Coronary artery (tissue), 2 donors: ENCODE results near the gene RAMAC.

Experiments
- DNase-seq: peaks from one replicate; pipeline ENCODE4 v3.0.0-alpha.2; 2017; ENCODE audit warnings: low spot score
- H3K27ac ChIP-seq, 2 donors: fragments of 200-600 bp; sonication (generic); one replicate each; pipeline ENCODE4 v1.5.1; 2016 to 2019
- H3K4me3 ChIP-seq: fragments of 200-600 bp; sonication (generic); 2 replicates; pipeline ENCODE4 v1.5.1; 2016; ENCODE audit warnings: mild to moderate bottlenecking, moderate library complexity
- CTCF ChIP-seq: fragments of 200-600 bp; sonication (generic); IDR thresholded peaks from one replicate; pipeline ENCODE4 v1.5.1; 2019; ENCODE audit warnings: antibody characterized with exemption

Gene RAMAC

DNA sequence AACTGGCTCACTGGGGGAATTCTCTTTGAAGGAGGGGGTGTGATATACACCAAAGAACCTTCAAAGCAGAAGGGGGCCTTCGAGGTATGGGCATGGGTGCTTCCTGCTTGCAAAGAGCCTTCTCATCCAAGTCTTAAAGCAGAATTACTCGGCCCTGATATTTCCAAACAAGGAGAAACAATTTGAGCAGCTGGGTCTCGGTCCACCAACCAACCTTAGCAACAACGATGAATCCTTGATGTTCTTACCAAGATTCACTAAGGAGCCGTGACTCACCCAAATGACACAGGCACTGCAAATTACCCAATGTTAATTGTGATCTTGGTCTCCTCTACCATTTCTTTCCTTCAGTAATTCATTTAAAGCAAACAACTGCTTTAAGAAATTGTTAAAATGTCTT is 41.2 kb upstream of the RAMAC start:
- H3K27ac ChIP-seq = no peak overlapping the region
- TF ChIP-seq CTCF = no peak
- no peak overlapping the region for H3K4me3 ChIP-seq
- no peak for DNase-seq

- TF ChIP-seq CTCF = no peak
- Histone ChIP-seq H3K27ac (no peak overlapping the region), H3K4me3 (no peak overlapping the region)
- DNase-seq = no peak
These were observed 40.7 kb upstream of the RAMAC start for GRCh38 chr15:82945326-82945725.

GRCh38 chr15:82946155-82946701 is 39.8 kb upstream of the RAMAC start:
- TF ChIP-seq CTCF = no peak
- Histone ChIP-seq H3K27ac (no peak overlapping the region), H3K4me3 (no peak overlapping the region)
- DNase-seq = no peak

GRCh38 chr15:82950295-82950694 is 35.7 kb upstream of the RAMAC start:
- Histone ChIP-seq H3K27ac (no peak overlapping the region), H3K4me3 (no peak overlapping the region)
- no peak for DNase-seq
- no peak for TF ChIP-seq CTCF

GRCh38 chr15:82950746-82951370 is 35.2 kb upstream of the RAMAC start:
- Histone ChIP-seq H3K4me3 (no peak overlapping the region), H3K27ac (no peak overlapping the region)
- TF ChIP-seq CTCF = no peak
- no peak for DNase-seq

- Histone ChIP-seq H3K27ac (no peak overlapping the region), H3K4me3 (peak overlapping the region; percentile 83)
- DNase-seq = no peak
- TF ChIP-seq CTCF = no peak
These were observed 34.4 kb upstream of the RAMAC start for GRCh38 chr15:82951472-82952157.
